Neural progenitor cell (in vitro differentiated cells): Measurements from ENCODE around the gene ZNF610. TPM values are rescaled to one million over a fixed set of nuclear protein-coding genes. Genes with fewer than 3 reads are reported as not detected.
A peak's percentile ranks its signal among the peaks of the same experiment; 100 is the strongest.
"Not testable (repeated sequence)": the region's sequence is repeated elsewhere in the genome, so short reads cannot be mapped to it uniquely, and the experiment has no call there.

Experiments
- DNase-seq: peaks from one replicate; pipeline ENCODE4 v3.0.0-alpha.2; 2016; ENCODE audit warnings: low spot score
- H2AFZ ChIP-seq: fragments of 200-600 bp; sonication (generic); replicated peaks from 2 replicates; pipeline ENCODE4 v1.6.1; 2016; ENCODE audit warnings: antibody characterized with exemption
- H3F3A ChIP-seq: fragments of 200-600 bp; sonication (generic); 2 replicates; pipeline ENCODE4 v1.6.1; 2016; ENCODE audit warnings: antibody characterized with exemption, low read depth
- H3K27ac ChIP-seq: fragments of 200-600 bp; sonication (generic); 2 replicates; pipeline ENCODE4 v1.5.1; 2016; ENCODE audit warnings: mild to moderate bottlenecking
- H3K27me3 ChIP-seq: fragments of 200-600 bp; sonication (generic); 2 replicates; pipeline ENCODE4 v1.6.1; 2016; ENCODE audit warnings: mild to moderate bottlenecking, moderate library complexity
- H3K36me3 ChIP-seq: fragments of 200-600 bp; sonication (generic); 2 replicates; pipeline ENCODE4 v1.5.1; 2016
- H3K4me1 ChIP-seq: fragments of 200-600 bp; sonication (generic); 2 replicates; pipeline ENCODE4 v1.6.1; 2016; ENCODE audit warnings: mixed run types
- H3K4me2 ChIP-seq: fragments of 200-600 bp; sonication (generic); 2 replicates; pipeline ENCODE4 v1.6.1; 2016
- H3K4me3 ChIP-seq: fragments of 200-600 bp; sonication (generic); 2 replicates; pipeline ENCODE4 v1.5.1; 2016
- H3K79me2 ChIP-seq: fragments of 200-600 bp; sonication (generic); 2 replicates; pipeline ENCODE4 v1.6.1; 2016; ENCODE audit warnings: low read depth
- H3K9ac ChIP-seq: fragments of 200-600 bp; sonication (generic); 2 replicates; pipeline ENCODE4 v1.6.1; 2016
- H3K9me3 ChIP-seq: fragments of 200-600 bp; sonication (generic); 2 replicates; pipeline ENCODE4 v1.5.1; 2016; ENCODE audit warnings: low read depth
- H4K20me1 ChIP-seq: fragments of 200-600 bp; sonication (generic); 2 replicates; pipeline ENCODE4 v1.6.1; 2016; ENCODE audit warnings: low read depth
- H3K27ac Mint-ChIP-seq: 3 replicates; pipeline ENCODE4 v1.8.0; 2021; ENCODE audit warnings: mixed read lengths
- H3K27me3 Mint-ChIP-seq: 2 replicates; pipeline ENCODE4 v1.8.0; 2022; ENCODE audit warnings: low read depth, mild to moderate bottlenecking, inconsistent platforms, moderate library complexity, mixed read lengths; ENCODE audit not compliant: insufficient read depth
- H3K36me3 Mint-ChIP-seq: 3 replicates; pipeline ENCODE4 v1.8.0; 2021; ENCODE audit warnings: mixed read lengths
- H3K4me1 Mint-ChIP-seq: 3 replicates; pipeline ENCODE4 v1.8.0; 2021; ENCODE audit warnings: mixed read lengths
- H3K4me3 Mint-ChIP-seq: 3 replicates; pipeline ENCODE4 v1.8.0; 2021; ENCODE audit warnings: mild to moderate bottlenecking, moderate library complexity, mixed read lengths
- H3K9me3 Mint-ChIP-seq: 3 replicates; pipeline ENCODE4 v1.8.0; 2020; ENCODE audit warnings: mixed read lengths
- EZH2 ChIP-seq: fragments of 200-600 bp; sonication (generic); IDR thresholded peaks from 2 replicates; pipeline ENCODE4 v1.6.1; 2017; ENCODE audit warnings: antibody characterized with exemption, mild to moderate bottlenecking, moderate library complexity
- EZH2phosphoT487 ChIP-seq: fragments of 200-600 bp; sonication (generic); IDR thresholded peaks from 2 replicates; pipeline ENCODE4 v1.6.1; 2017; ENCODE audit warnings: antibody characterized with exemption
- total RNA-seq: library from RNA; depleted of rRNA; stranded (reverse); fragments of >200 nt; gene quantifications from 2 replicates; pipeline ENCODE4 v1.2.3, GENCODE V29; 2015; ENCODE audit warnings: low replicate concordance
- TF ChIP-seq, protein P1 (sequence below): fragments of 200-600 bp; sonication (generic); IDR thresholded peaks from 2 replicates; pipeline ENCODE4 v1.5.1; 2017; ENCODE audit warnings: antibody characterized with exemption, mild to moderate bottlenecking

Gene ZNF610
- total RNA-seq: 13.0 and 13.1 TPM in 2 replicates

DNA sequence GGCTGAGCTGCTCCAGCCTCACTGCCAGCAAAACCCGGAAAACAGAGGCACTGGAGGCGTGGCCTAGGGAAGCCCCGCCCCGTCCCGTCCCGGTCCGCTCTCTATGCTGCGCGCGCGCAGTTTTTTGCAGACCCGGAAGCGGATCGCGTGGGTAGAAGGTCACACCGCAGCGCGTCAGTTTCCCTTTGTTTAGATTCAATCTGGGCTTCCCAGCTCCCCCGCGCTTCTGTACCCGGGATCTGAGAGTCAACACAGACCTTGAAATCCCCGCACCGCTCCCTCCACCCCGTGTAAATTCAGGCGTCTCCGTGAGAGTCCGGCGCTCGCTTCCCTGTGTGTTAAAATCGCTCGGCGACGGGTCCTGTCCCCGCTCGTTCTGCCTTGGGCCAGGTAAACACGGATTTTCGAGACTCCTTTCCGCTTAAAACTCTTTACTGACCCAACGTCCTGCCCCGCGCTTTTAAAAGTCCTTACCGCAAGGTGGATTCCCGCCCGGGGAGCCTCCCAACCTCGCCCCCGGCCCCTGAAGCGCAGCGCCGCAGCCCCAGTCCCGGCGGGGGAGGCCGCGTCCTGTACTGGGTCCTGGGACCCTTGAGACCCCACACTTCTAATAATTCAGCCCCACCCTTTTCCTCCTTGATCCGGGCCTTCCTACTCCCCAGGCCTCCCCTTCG is at the start of gene ZNF610:
TSS of gene ZNF610 (plus strand) at position 127 of the 674 bp plus-strand sequence. CDS start 12,930 bp downstream, outside the sequence.
- peak within 1 kb of the TSS; percentile 68 for H2AFZ ChIP-seq
- peak within 1 kb of the TSS; percentile 87 for H3K4me2 ChIP-seq
- H3K4me3 ChIP-seq: peak within 1 kb of the TSS; percentile 88
- no peaks in the 10 kb centered on the region for H3K36me3 ChIP-seq
- Mint-ChIP-seq H3K36me3 (peaks cover 32% of the 10 kb centered on the region), H3K9me3 (peaks cover 40% of the 10 kb centered on the region), H3K4me3 (peak within 1 kb of the TSS; percentile 97), H3K27ac (peak within 1 kb of the TSS; percentile 95), H3K27me3 (no peaks in the 10 kb centered on the region), H3K4me1 (peaks cover 8% of the 10 kb centered on the region)
- no peak within 1 kb of the TSS for H3K27ac ChIP-seq
- peak; percentile 86 for DNase-seq
- peaks cover 7% of the 10 kb centered on the region for H3F3A ChIP-seq
- peaks cover 5% of the 10 kb centered on the region for H3K79me2 ChIP-seq
- peak within 1 kb of the TSS; percentile 74 for H3K9ac ChIP-seq
- TF ChIP-seq, protein P1, sequence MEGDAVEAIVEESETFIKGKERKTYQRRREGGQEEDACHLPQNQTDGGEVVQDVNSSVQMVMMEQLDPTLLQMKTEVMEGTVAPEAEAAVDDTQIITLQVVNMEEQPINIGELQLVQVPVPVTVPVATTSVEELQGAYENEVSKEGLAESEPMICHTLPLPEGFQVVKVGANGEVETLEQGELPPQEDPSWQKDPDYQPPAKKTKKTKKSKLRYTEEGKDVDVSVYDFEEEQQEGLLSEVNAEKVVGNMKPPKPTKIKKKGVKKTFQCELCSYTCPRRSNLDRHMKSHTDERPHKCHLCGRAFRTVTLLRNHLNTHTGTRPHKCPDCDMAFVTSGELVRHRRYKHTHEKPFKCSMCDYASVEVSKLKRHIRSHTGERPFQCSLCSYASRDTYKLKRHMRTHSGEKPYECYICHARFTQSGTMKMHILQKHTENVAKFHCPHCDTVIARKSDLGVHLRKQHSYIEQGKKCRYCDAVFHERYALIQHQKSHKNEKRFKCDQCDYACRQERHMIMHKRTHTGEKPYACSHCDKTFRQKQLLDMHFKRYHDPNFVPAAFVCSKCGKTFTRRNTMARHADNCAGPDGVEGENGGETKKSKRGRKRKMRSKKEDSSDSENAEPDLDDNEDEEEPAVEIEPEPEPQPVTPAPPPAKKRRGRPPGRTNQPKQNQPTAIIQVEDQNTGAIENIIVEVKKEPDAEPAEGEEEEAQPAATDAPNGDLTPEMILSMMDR: no peak
- TF ChIP-seq EZH2phosphoT487 (no peak), EZH2 (no peak)
- H4K20me1 ChIP-seq: no peaks in the 10 kb centered on the region
- H3K9me3 ChIP-seq: peaks cover 8% of the 10 kb centered on the region
- no peaks in the 10 kb centered on the region for H3K27me3 ChIP-seq
- H3K4me1 ChIP-seq: no peaks in the 10 kb centered on the region

DNA sequence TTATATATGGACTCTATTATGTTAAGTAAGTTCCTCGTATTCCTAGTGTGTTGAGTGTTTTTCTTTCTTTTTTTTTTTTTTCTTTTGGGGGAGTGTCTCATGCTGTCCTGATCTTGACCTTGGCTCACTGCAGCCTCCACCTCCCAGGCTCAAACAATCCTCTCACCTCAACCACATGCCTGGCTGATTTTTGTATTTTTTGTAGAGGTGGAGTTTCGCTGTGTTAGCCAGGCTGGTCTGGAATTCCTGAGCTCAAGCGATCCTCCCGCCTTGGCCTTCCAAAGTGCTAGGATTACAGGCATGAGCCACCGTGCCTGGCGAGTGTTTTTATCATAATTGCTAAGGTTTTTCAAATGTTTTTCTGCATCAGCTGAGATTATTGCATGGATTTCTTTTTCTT is 49.8 kb upstream of the ZNF610 start:
- H3K27me3 Mint-ChIP-seq: no peaks in the 10 kb centered on the region
- Histone ChIP-seq H3K4me2 (no peak overlapping the region), H3K27me3 (no peaks in the 10 kb centered on the region), H4K20me1 (peaks cover 12% of the 10 kb centered on the region), H3K4me3 (no peak overlapping the region), H3K9me3 (no peaks in the 10 kb centered on the region), H3K36me3 (peaks cover 11% of the 10 kb centered on the region), H3K79me2 (peaks cover 53% of the 10 kb centered on the region), H3K27ac (no peak overlapping the region), H3F3A (no peaks in the 10 kb centered on the region), H3K4me1 (no peaks in the 10 kb centered on the region), H2AFZ (no peak overlapping the region), H3K9ac (no peak overlapping the region)
- H3K4me3 Mint-ChIP-seq: no peak overlapping the region
- H3K27ac Mint-ChIP-seq: no peak overlapping the region
- DNase-seq: no peak
- peaks cover 77% of the 10 kb centered on the region for H3K9me3 Mint-ChIP-seq
- peaks cover 82% of the 10 kb centered on the region for H3K36me3 Mint-ChIP-seq
- TF ChIP-seq, protein P1: no peak
- no peak for TF ChIP-seq EZH2
- no peaks in the 10 kb centered on the region for H3K4me1 Mint-ChIP-seq

DNA sequence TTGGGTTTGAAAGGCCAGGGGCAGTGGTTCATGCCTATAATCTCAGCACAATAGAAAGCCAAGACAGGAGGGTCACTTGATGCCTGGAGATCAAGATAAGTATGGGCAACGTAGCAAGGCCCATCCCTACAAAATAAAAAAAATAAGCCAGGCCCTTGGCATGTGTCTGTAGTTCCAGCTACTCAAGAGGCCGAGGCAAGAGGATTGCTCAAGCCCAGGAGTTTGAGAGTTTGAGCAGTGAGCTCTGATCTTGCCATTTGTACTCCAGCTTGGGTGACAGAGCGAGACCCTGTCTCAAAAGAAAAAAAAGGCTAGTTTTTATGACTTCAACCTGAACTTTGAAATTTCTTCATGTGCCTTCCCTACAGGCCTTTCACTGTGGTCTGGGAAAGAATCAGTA is 44.3 kb upstream of the ZNF610 start:
- H3K36me3 ChIP-seq: peaks cover 5% of the 10 kb centered on the region
- TF ChIP-seq EZH2 (no peak), EZH2phosphoT487 (no peak)
- H3K9me3 ChIP-seq: no peaks in the 10 kb centered on the region
- peaks cover 7% of the 10 kb centered on the region for H4K20me1 ChIP-seq
- H3K4me2 ChIP-seq: no peak overlapping the region
- no peak overlapping the region for H2AFZ ChIP-seq
- no peak for DNase-seq
- no peaks in the 10 kb centered on the region for H3K4me1 ChIP-seq
- no peak overlapping the region for H3K4me3 ChIP-seq
- peaks cover 62% of the 10 kb centered on the region for H3K36me3 Mint-ChIP-seq
- H3K27me3 Mint-ChIP-seq: peaks cover 7% of the 10 kb centered on the region
- H3K27ac Mint-ChIP-seq: no peak overlapping the region
- no peak overlapping the region for H3K27ac ChIP-seq
- no peak overlapping the region for H3K9ac ChIP-seq
- no peak overlapping the region for H3K4me3 Mint-ChIP-seq
- peaks cover 3% of the 10 kb centered on the region for H3K4me1 Mint-ChIP-seq
- peaks cover 6% of the 10 kb centered on the region for H3K27me3 ChIP-seq
- peaks cover 61% of the 10 kb centered on the region for H3K9me3 Mint-ChIP-seq
- H3K79me2 ChIP-seq: peaks cover 16% of the 10 kb centered on the region
- H3F3A ChIP-seq: peaks cover 12% of the 10 kb centered on the region

DNA sequence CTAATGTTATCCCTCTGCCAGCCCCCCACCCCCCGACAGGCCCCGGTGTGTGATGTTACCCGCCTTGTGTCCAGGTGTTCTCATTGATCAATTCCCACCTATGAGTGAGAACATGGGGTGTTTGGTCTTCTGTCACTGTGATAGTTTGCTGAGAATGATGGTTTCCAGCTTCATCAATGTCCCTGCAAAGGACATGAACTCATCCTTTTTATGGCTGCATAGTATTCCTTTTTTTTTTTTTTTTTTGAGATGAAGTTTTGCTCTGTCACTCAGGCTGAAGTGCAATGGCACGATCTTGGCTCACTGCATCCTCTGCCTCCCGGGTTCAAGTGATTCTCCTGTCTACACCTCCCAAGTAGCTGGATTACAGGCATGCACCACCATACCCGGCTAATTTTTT is 43.1 kb upstream of the ZNF610 start:
- H3K4me2 ChIP-seq, H3K27ac ChIP-seq, H3K4me1 ChIP-seq, H3K9me3 ChIP-seq, H4K20me1 ChIP-seq, H3K4me1 Mint-ChIP-seq, H3K27me3 Mint-ChIP-seq, H2AFZ ChIP-seq, H3K36me3 ChIP-seq, H3K4me3 ChIP-seq, H3K4me3 Mint-ChIP-seq, H3K79me2 ChIP-seq, DNase-seq, H3K27ac Mint-ChIP-seq, H3K27me3 ChIP-seq, H3K9ac ChIP-seq: not testable (repeated sequence)
- H3F3A ChIP-seq: peaks cover 20% of the 10 kb centered on the region
- peaks cover 58% of the 10 kb centered on the region for H3K36me3 Mint-ChIP-seq
- peaks cover 59% of the 10 kb centered on the region for H3K9me3 Mint-ChIP-seq
